CD4-positive, alpha-beta T cell treated with Interleukin-15 for 1 hour (primary cell): ENCODE results near the gene TMEM19.

Experiments
- DNase-seq: peaks from one replicate; pipeline ENCODE4 v3.0.0-alpha.2; 2020

Gene TMEM19

GRCh38 chr12:71719647-71720370 is 33.9 kb downstream of the TMEM19 start:
- no peak for DNase-seq

GRCh38 chr12:71721783-71722505 is 36.1 kb downstream of the TMEM19 start:
- DNase-seq, result no peak

- DNase-seq, result no peak
These were observed 39.1 kb downstream of the TMEM19 start for GRCh38 chr12:71725011-71725410.

- no peak for DNase-seq
These were observed 40.7 kb downstream of the TMEM19 start for GRCh38 chr12:71726548-71726947.

- DNase-seq, result no peak
These were observed 42.1 kb downstream of the TMEM19 start for GRCh38 chr12:71727958-71728357.

GRCh38 chr12:71730936-71731335 is 45.1 kb downstream of the TMEM19 start:
- DNase-seq, result no peak

GRCh38 chr12:71731439-71732356 is 45.8 kb downstream of the TMEM19 start:
- no peak for DNase-seq

- DNase-seq, result no peak
These were observed 46.5 kb downstream of the TMEM19 start for GRCh38 chr12:71732357-71732712.

- no peak for DNase-seq
These were observed 51.3 kb downstream of the TMEM19 start for GRCh38 chr12:71737197-71737596.

- DNase-seq, result no peak
These were observed 57.1 kb downstream of the TMEM19 start for GRCh38 chr12:71742998-71743397.

- DNase-seq, result no peak
These were observed 58.8 kb downstream of the TMEM19 start for GRCh38 chr12:71744522-71745300.

GRCh38 chr12:71746974-71747611 is 61.2 kb downstream of the TMEM19 start:
- DNase-seq, result peak; percentile 56

GRCh38 chr12:71748081-71748850 is 62.4 kb downstream of the TMEM19 start:
- DNase-seq, result no peak

- DNase-seq, result no peak
These were observed 63.8 kb downstream of the TMEM19 start for GRCh38 chr12:71749666-71750065.

- DNase-seq, result no peak
These were observed 67.0 kb downstream of the TMEM19 start for GRCh38 chr12:71752891-71753290.
